Placental pericyte (primary cell): ENCODE measurements around the gene KISS1. TPM values are rescaled to one million over a fixed set of nuclear protein-coding genes. Genes with fewer than 3 reads are reported as not detected.

Experiments
- total RNA-seq: library from RNA; depleted of rRNA; stranded (reverse); fragments of >200 nt; gene quantifications from 2 replicates; pipeline ENCODE4 v1.2.3, GENCODE V29; 2012

Gene KISS1
- not detected in 2 replicates for total RNA-seq

GRCh38 chr1:204196068-204196795 is at the start of gene KISS1:
KISS1 (minus strand) TSS chr1:204196491; CDS start chr1:204192876, 3,615 bp downstream.

DNA sequence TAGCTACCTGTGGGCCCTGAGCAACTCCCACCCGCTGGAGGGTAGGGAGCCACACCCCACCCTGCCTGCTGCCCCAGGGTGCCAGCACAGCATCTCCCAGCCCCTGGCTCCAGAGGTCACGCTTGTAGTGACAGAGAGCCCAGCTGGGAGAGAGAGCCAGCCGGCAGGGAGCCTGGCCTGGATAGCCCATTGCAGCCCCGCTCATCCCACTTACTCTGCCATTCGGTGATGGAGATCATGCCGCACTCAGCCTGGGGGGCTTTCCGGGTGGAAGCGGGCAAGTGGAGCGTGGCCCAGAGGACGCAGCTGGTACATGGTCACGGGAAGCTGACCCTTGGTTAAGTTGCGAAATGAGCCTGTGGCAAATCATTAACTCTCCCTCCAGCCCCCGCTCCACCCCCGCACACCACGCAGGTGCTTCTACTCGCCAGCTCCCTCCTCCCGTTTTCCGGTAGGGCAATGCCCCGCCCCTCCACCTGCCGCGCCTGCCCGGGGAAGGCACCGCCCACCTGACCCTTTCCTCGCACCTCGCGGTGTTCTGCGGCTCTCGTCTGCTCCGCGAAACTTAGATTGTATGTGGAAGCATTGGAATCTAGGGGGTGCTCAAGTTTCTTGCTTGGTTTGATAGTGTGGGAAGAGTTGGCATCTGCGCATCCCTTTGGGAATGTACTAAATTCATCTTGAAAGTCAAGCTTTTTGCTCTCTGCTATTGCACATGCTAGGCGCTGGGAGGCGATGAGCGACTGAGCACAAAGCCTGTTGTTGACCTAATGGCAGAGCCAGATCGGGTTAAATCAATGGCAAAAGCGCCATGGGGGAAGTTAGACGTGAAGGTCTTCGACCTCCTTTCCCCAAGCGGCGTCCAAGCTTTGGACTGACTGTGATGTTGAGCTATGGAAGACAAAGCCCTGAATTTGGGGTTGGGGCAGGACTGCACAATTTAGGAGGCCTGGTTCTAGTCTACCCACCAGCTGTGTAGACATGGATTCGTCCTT is 17.7 kb upstream of the KISS1 start, which contains the start of gene GOLT1A:
Gene GOLT1A, minus strand, starts transcription at position 321 of the 995 bp plus-strand sequence. Its CDS starts 82 bp downstream, at position 239.

DNA sequence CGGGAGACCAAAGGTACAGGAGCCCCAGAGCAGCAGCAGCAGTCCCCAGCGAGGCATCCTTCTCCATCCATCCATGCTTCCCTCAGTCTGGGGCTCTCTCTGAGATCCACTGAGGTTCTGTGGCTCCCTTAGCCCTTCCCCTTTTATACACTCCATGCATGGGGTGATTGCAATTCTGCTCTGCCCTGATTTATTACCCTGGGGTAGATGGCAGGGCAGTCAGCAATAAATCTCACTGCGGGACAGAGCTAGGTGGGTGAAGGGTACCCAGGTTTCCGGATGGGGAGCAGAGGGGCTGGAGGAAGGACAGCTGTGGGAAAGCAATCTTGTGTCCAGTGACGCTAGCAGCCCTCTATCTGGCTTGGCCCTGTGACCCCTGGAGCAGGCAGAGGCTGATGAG is 30.1 kb downstream of the KISS1 start, which contains the start of gene REN:
Gene REN, minus strand, starts transcription at position 119 of the 400 bp plus-strand sequence. Its CDS starts 44 bp downstream, at position 75.

DNA sequence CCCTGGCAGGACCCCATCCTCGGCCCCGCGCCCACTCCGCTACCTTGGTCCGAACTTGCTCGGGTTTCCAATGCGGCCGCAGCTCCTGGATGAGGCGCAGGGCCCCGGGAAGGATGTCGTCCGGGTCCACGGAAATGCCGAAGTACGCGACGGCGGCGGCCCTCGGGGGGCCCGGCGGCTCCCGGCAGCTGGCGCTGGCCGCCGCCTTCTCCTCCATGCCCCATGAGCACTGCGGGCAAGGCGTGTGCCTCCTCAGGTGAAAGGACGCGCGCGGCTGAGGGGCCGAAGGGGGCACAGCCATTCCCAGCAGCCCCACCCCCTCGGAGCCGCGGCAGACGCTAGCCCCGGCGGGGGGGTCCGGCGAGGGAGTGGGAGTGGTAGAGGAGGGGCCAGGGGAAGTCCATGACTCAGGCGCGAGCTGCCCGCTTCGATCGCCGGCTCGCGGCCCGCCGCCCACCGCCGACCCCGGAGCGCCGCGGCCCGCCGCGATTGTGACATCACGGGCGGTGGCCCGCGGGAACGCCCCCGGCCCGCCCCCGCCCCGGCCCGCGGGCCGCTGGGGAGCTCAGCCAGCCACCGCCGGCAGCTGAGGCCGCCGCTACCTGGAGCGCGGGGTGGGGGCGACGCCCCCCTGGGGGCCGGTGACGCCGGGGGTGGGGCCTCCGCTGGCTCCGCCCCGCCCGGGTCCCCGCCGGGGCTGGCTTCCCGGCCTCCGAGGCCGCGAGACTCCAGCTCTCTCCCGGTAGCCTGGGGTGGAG is 44.6 kb downstream of the KISS1 start, which contains the start of gene ETNK2:
Gene ETNK2, minus strand, starts transcription at position 493 of the 758 bp plus-strand sequence. Its CDS starts 192 bp downstream, at position 301.

Other genes starting within 250 kb of the KISS1 start
- gene SOX13, start 123.4 kb downstream of the KISS1 start, total RNA-seq: 4.6 and 5.4 TPM in 2 replicates
- gene ETNK2, start 44.4 kb downstream of the KISS1 start, total RNA-seq: 3.1 and 3.4 TPM in 2 replicates
- gene REN, start 30.2 kb downstream of the KISS1 start, total RNA-seq: 0.29 and 0.66 TPM in 2 replicates
- gene GOLT1A, start 17.5 kb upstream of the KISS1 start, total RNA-seq: not detected in 2 replicates
- gene PLEKHA6, start 163.4 kb upstream of the KISS1 start, total RNA-seq: 0.44 and 0.57 TPM in 2 replicates
- gene PPP1R15B, start 215.3 kb upstream of the KISS1 start, total RNA-seq: 37.0 and 47.1 TPM in 2 replicates